ENCODE results near the gene ITGB2. TPM values are rescaled to one million over a fixed set of nuclear protein-coding genes. Genes with fewer than 3 reads are reported as not detected.

ITGB2 gene
- total RNA-seq, 6 experiments from 2014 or later: 0.19 to 0.45 (median 0.33) TPM; not detected in 3

GRCh38 chr21:44856131-44856530 is 64.6 kb downstream of the ITGB2 start:
- no peak overlapping the region for H3K4me3 Mint-ChIP-seq
- peaks cover 40% of the 10 kb centered on the region for H3K36me3 Mint-ChIP-seq (ENCODE audit: low read depth)
- peaks cover 12% of the 10 kb centered on the region for H3K4me1 Mint-ChIP-seq (ENCODE audit: low read depth)
- H3K27me3 Mint-ChIP-seq (ENCODE audit: insufficient read depth): no peaks in the 10 kb centered on the region
- no peaks in the 10 kb centered on the region for H3K9me3 Mint-ChIP-seq
- no peak for DNase-seq
- H3K27ac Mint-ChIP-seq: no peak overlapping the region
- TF ChIP-seq CTCF (IDR thresholded peaks at IDR 0.05): no peak

- no peak for TF ChIP-seq CTCF (IDR thresholded peaks at IDR 0.05)
- Mint-ChIP-seq H3K4me1 (ENCODE audit: low read depth) (peaks cover 12% of the 10 kb centered on the region), H3K27me3 (ENCODE audit: insufficient read depth) (no peaks in the 10 kb centered on the region), H3K9me3 (no peaks in the 10 kb centered on the region), H3K27ac (no peak overlapping the region), H3K36me3 (ENCODE audit: low read depth) (peaks cover 43% of the 10 kb centered on the region), H3K4me3 (no peak overlapping the region)
- no peak for DNase-seq
These were observed 65.1 kb downstream of the ITGB2 start for GRCh38 chr21:44855572-44855971.

- DNase-seq: no peak
- TF ChIP-seq CTCF (IDR thresholded peaks at IDR 0.05): no peak
- peaks cover 38% of the 10 kb centered on the region for H3K36me3 Mint-ChIP-seq (ENCODE audit: low read depth)
These were observed 65.8 kb downstream of the ITGB2 start for GRCh38 chr21:44854664-44855446.

GRCh38 chr21:44854391-44854663 is 66.4 kb downstream of the ITGB2 start:
- H3K4me3 Mint-ChIP-seq: no peak overlapping the region
- TF ChIP-seq CTCF (IDR thresholded peaks at IDR 0.05): no peak
- H3K27ac Mint-ChIP-seq: no peak overlapping the region
- H3K27me3 Mint-ChIP-seq (ENCODE audit: insufficient read depth): no peaks in the 10 kb centered on the region
- DNase-seq: no peak
- peaks cover 12% of the 10 kb centered on the region for H3K4me1 Mint-ChIP-seq (ENCODE audit: low read depth)
- peaks cover 34% of the 10 kb centered on the region for H3K36me3 Mint-ChIP-seq (ENCODE audit: low read depth)
- H3K9me3 Mint-ChIP-seq: no peaks in the 10 kb centered on the region

More at GRCh38 chr21:44854664-44855446, 65.8 kb downstream of the ITGB2 start:
- no peak overlapping the region for H3K27ac Mint-ChIP-seq
- peaks cover 12% of the 10 kb centered on the region for H3K4me1 Mint-ChIP-seq (ENCODE audit: low read depth)
- H3K27me3 Mint-ChIP-seq (ENCODE audit: insufficient read depth): no peaks in the 10 kb centered on the region
- H3K4me3 Mint-ChIP-seq: no peak overlapping the region
- no peaks in the 10 kb centered on the region for H3K9me3 Mint-ChIP-seq

- Mint-ChIP-seq H3K27ac (no peak overlapping the region), H3K4me3 (no peak overlapping the region), H3K9me3 (no peaks in the 10 kb centered on the region), H3K27me3 (ENCODE audit: insufficient read depth) (no peaks in the 10 kb centered on the region), H3K36me3 (ENCODE audit: low read depth) (peaks cover 33% of the 10 kb centered on the region), H3K4me1 (ENCODE audit: low read depth) (peaks cover 12% of the 10 kb centered on the region)
- TF ChIP-seq CTCF (IDR thresholded peaks at IDR 0.05): no peak
- DNase-seq: no peak
These were observed 66.9 kb downstream of the ITGB2 start for GRCh38 chr21:44853601-44854390.
